ENCODE measurements around the gene GSDMA. TPM values are rescaled to one million over a fixed set of nuclear protein-coding genes. Genes with fewer than 3 reads are reported as not detected.

GSDMA gene
- total RNA-seq, 1 experiment from 2014 or later: not detected

GRCh38 chr17:39969375-39969774 lies 6.6 kb downstream of the GSDMA start:
- no peaks in the 10 kb centered on the region for H4K20me1 ChIP-seq (ENCODE audit: control insufficient read depth, insufficient read depth, insufficient read length)
- 0 out of 4 replicates have a peak, but pooled peaks cover 0 to 4% of the 10 kb centered on the region in 2 experiments for H3K4me1 Mint-ChIP-seq
- H3K9ac ChIP-seq (ENCODE audit: extremely low read depth, insufficient read length, low read length): no peak overlapping the region
- no peak overlapping the region for H3K27ac ChIP-seq (ENCODE audit: insufficient read length, low read depth, low read length)
- H4K8ac ChIP-seq (replicated peaks; ENCODE audit: insufficient read length, low read depth, low read length): no peak overlapping the region
- no peaks in the 10 kb centered on the region for H3K79me2 ChIP-seq (ENCODE audit: insufficient read depth, low read length)
- H3K18ac ChIP-seq (ENCODE audit: insufficient read length, low read depth, low read length): no peak overlapping the region
- H2BK12ac ChIP-seq (ENCODE audit: insufficient read length, low read depth, low read length): no peak overlapping the region
- no peaks in the 10 kb centered on the region for H3K4me1 ChIP-seq (ENCODE audit: insufficient read depth, low read length)
- H4K5ac ChIP-seq (ENCODE audit: insufficient read length, low read depth, low read length): no peak overlapping the region
- no peak overlapping the region for H3K14ac ChIP-seq (ENCODE audit: insufficient read depth, low read length)
- DNase-seq: no peak
- H3K23ac ChIP-seq (ENCODE audit: insufficient read length, low read depth, low read length): no peak overlapping the region
- H3K27ac Mint-ChIP-seq: no peak overlapping the region
- TF ChIP-seq, protein P1, sequence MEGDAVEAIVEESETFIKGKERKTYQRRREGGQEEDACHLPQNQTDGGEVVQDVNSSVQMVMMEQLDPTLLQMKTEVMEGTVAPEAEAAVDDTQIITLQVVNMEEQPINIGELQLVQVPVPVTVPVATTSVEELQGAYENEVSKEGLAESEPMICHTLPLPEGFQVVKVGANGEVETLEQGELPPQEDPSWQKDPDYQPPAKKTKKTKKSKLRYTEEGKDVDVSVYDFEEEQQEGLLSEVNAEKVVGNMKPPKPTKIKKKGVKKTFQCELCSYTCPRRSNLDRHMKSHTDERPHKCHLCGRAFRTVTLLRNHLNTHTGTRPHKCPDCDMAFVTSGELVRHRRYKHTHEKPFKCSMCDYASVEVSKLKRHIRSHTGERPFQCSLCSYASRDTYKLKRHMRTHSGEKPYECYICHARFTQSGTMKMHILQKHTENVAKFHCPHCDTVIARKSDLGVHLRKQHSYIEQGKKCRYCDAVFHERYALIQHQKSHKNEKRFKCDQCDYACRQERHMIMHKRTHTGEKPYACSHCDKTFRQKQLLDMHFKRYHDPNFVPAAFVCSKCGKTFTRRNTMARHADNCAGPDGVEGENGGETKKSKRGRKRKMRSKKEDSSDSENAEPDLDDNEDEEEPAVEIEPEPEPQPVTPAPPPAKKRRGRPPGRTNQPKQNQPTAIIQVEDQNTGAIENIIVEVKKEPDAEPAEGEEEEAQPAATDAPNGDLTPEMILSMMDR (conservative IDR thresholded peaks at IDR 0.05): no peak
- H2BK120ac ChIP-seq (ENCODE audit: low read depth, low read length, poor library complexity, severe bottlenecking): no peak overlapping the region
- no CpG with 5 or more reads among the region's 6 CpGs for WGBS (ENCODE audit: extremely low coverage, insufficient read length, low lambda C conversion rate)
- H3T11ph ChIP-seq (ENCODE audit: low read length): no peak overlapping the region
- H3K9me3 ChIP-seq (ENCODE audit: control insufficient read depth, low read depth, low read length): no peaks in the 10 kb centered on the region
- no peak overlapping the region for H2BK5ac ChIP-seq (ENCODE audit: insufficient read length, low read length)
- no peak overlapping the region for H3K4me2 ChIP-seq (ENCODE audit: insufficient read depth, insufficient read length, low read length)
- no peaks in the 10 kb centered on the region for H3K36me3 Mint-ChIP-seq (ENCODE audit: insufficient read depth in 1 of 3, low read depth in 3 of 3)
- no peaks in the 10 kb centered on the region; the same call in 1 of the 2 replicates for H3K27me3 ChIP-seq (ENCODE audit: insufficient read depth, low read length)
- H3K27me3 Mint-ChIP-seq (ENCODE audit: low read depth): peaks cover 49% of the 10 kb centered on the region
- no peak overlapping the region for H2AK5ac ChIP-seq (ENCODE audit: insufficient read length, low read length)
- no peak overlapping the region for H3K4me3 Mint-ChIP-seq
- H3K56ac ChIP-seq (ENCODE audit: insufficient read length, low read depth, low read length): no peak overlapping the region
- no peaks in the 10 kb centered on the region for H3K23me2 ChIP-seq (ENCODE audit: insufficient read length, low read depth, low read length, poor library complexity, severe bottlenecking)
- H2BK15ac ChIP-seq (ENCODE audit: low read depth, low read length): no peak overlapping the region
- no peak overlapping the region for H2BK20ac ChIP-seq (ENCODE audit: low read depth, low read length, poor library complexity, severe bottlenecking)
- no peak overlapping the region for H2AFZ ChIP-seq (ENCODE audit: low read length)
- no peaks in the 10 kb centered on the region for H3K79me1 ChIP-seq (ENCODE audit: insufficient read depth, low read depth, low read length, poor library complexity, severe bottlenecking)
- H3K9me3 Mint-ChIP-seq: no peaks in the 10 kb centered on the region; a peak in 1 of 5 replicates
- H4K91ac ChIP-seq (ENCODE audit: insufficient read length, low read depth, low read length): no peak overlapping the region
- no peak overlapping the region for H3K4ac ChIP-seq (ENCODE audit: low read depth, low read length)

Data from H9 (cell line).